HG03432 (cell line): Measurements from ENCODE around the gene KRT7.
A peak's percentile ranks its signal among the peaks of the same experiment; 100 is the strongest.
"Not testable (repeated sequence)": the region's sequence is repeated elsewhere in the genome, so short reads cannot be mapped to it uniquely, and the experiment has no call there.

Experiments
- ATAC-seq: cut with Tn5 transposase; IDR thresholded peaks from one replicate; pipeline ENCODE4 v1.9.1; 2021; ENCODE audit warnings: mild to moderate bottlenecking, moderate library complexity; ENCODE audit not compliant: unreplicated experiment

Gene KRT7

DNA sequence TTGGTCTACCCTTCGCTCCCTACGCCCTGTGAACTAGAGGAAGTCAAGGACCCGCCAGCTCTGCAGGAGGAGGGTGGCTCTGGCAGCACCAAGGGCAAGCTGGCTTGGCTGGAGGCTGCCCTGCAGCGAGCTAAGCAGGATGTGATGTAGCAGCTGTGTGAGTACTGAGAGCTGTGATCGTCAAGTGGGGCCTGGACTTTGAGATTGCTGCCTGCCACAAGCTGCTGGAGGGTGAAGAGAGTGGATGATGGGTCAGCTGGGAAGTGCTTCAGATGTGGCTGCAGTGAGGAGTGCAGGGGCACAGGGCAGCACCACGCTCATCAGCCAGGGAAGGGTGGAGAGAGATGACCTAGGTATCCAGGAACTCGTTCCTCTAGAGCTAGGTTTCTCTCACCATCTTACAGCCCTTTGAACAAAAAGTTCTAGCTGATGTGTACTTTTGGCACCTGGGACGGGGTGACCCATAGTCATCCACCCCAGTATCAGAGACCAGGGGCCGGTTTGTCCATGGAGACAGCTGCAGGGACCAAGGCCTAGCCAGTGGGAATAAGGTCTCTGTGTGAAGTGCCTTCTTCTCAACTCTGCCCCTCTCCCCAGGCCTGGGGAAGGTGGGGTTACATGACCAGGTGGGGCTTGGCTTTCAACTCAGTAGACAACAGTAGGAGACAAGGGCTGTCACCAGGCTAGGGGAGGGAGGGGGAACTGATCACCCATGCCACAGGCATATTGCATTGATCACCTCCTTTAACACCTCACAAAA lies 44.6 kb downstream of the KRT7 start:
- no peak for ATAC-seq

GRCh38 chr12:52278575-52279421 lies 45.8 kb downstream of the KRT7 start:
- peak; percentile 81 for ATAC-seq

GRCh38 chr12:52279422-52280318 lies 46.6 kb downstream of the KRT7 start:
- ATAC-seq: no peak

GRCh38 chr12:52280319-52280795 lies 47.3 kb downstream of the KRT7 start:
- ATAC-seq: no peak

DNA sequence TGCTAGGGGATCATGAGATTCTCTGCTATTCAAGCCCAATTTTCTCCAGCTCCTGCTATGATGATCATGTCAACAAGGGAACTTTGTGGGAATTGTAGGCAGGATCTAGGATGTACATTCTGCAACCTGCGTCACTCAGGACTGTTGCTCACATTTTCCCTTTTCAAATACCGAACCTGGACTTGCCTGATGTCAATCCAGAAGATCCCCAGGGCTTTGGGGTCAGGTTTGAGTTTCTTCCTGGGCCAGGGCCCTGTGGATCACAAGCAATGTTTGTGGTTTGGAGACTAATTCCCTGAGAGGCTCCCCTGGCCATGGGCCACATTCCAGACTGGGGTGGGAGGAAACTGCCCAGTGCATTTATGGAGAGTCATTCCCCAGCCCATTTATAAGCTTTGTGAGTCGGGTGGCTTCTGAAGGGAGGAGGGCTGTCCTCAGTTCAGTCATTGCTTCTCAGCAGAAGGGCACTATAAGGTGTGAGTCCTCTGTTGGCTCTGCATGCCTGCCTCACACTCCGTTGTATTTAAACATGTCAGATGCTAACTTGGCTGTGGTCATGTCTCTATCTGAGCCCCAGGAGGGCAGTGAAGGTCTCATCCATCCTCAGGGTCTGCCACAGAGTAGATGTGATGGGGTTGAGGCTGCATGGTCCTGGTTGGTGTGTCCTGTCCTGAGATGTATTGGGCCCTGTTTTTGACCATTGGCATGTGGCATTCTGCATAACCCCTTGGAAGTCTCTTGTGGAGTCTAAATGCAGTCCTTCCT lies 47.9 kb downstream of the KRT7 start:
- ATAC-seq: no peak

- ATAC-seq: no peak
These were observed 51.6 kb downstream of the KRT7 start for GRCh38 chr12:52284562-52285171.

DNA sequence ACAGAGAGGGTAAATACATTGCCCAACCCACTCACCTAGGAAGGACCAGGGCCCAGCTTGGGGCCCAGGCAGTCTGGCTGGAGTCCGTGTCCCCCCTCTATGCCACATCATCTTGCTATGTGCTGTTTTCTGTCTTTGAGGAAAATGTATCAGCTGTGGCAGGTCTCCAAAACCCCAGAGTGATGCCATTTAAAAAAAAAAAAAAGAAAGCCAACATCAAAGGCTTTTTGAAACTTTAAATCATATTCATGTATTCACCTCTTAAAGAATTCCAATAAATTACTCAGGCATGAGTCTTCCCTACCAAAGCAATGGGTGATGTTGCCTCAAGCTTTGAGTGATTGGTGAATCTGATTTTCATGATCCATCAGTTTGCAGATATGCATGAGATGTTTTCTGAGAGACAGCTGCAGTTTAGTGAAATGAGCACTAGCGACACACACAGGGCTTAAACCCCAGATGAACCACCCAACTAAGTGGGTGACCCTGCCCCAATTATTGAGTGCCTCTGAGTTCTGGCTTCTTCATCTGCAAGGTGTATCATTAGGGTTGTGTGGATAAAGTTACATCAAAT lies 52.2 kb downstream of the KRT7 start:
- no peak for ATAC-seq

- no peak for ATAC-seq
These were observed 52.9 kb downstream of the KRT7 start for GRCh38 chr12:52285851-52286530.

DNA sequence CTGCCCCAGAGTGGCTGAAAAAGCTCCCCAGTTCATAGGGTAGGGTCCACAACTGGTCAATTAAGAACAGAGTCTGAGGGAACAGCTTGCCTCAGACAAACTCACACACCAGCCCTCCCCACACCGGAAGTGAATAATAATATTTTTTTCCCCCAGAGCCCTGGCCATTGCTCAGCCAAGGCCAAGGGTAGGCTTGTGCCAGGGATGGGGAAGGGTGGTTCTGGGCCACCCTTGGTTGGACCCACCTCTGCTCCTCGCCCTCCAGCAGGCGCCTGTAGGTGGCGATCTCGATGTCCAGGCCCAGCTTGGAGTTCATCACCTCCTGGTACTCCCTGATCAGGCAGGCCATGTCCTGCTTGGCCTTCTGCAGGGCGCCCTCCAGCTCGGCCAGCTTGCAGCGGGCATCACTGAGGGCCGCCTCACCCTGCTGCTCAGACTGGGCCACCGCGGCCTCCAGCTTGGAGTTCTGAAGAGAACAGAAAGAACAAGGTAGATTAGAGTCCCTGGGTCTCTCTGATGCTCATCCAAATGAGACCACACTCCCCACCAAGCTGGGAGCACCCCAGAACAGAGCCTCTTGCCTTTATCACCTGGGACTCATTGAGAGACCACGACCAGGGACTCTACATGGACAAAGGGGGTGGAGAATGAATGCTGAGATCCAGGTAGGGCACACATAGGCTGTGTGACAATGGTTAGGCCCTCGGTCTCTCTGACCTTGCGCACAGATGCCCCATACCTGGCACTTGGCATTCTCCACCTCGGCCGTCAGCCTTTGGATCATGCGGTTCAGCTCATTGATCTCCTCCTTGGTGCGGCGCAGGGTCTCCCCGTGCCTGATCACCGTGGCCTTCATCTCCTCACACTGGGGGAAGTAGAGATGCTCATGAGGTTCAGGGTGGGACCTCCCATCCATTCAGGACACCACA lies 54.1 kb downstream of the KRT7 start:
- ATAC-seq: not testable (repeated sequence)

DNA sequence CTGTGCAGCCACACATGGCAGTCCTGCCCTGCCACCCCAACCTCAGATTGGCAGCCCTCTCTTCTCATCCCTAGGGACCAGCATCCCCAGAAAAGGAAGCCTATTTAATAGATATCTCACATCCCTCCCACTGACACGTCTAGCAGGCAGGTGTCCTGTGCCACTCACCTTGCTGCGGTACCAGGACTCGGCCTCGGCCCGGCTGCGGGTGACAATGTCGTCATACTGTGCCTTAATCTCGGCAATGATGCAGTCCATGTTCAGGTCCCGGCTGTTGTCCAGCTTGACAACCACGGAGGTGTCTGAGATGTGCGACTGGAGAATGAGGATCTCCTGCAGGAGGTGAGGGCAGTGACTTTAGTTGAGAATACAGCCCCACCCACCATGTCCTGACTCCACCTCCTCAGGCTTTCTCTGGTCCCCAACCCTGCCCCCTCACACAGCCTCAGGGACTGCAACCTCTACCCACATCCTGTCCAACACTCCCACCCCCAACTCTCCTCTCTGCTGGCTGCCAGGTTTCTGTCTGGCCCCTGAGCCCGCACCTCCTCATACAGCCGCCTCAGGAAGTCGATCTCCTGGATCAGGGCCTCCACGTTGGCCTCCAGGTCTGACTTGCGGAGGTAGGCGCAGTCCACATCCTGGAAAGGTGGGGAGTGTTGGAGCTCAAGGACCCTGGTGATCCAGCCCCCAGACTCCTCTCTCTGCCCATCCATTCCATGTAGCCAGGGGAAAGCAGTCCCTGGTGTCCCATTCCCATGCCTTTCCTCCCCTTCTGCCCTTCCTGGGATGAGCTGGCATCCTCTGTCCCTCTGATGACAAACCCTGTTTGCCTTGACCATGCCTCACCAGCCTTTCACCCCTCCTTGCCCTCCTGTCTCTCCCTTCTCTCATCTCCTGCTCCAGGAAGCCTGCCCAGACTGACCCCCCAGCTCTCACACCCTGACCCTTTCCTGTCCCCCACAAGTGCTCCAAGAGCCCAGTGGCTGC lies 55.1 kb downstream of the KRT7 start:
- ATAC-seq: peak; percentile 87

- ATAC-seq: not testable (repeated sequence)
These were observed 57.6 kb downstream of the KRT7 start for GRCh38 chr12:52290483-52291134.

GRCh38 chr12:52291267-52291935 lies 58.4 kb downstream of the KRT7 start, which contains the start of gene KRT81:
KRT81 (minus strand) TSS chr12:52291534; CDS start chr12:52291465, 69 bp downstream.
- ATAC-seq: no peak

DNA sequence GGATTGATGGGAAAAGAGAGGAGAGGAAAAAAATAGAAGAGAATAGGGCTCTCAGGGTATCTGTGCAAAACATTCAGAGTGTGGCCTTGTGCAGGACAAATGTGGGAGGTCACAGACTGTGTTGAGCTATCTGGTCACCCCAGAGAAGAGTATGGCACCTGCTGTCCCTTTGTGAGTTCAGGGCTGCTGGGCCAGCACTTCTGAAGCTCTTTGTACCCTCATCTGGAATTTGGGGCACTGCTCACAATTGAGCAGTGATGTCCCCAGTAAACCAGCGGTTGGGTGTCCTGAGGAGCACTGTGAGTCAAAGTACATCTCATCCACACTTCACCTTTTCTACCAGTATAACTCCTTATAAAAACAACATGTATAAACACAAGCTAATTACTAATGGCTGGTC lies 60.9 kb downstream of the KRT7 start:
- no peak for ATAC-seq

GRCh38 chr12:52294803-52295202 lies 61.8 kb downstream of the KRT7 start:
- no peak for ATAC-seq

- no peak for ATAC-seq
These were observed 62.6 kb downstream of the KRT7 start for GRCh38 chr12:52295663-52296062.
